ENCODE results near the gene REELD1. TPM values are rescaled to one million over a fixed set of nuclear protein-coding genes. Genes with fewer than 3 reads are reported as not detected.

Gene REELD1
- total and polyA plus RNA-seq, 2 of the 4 experiments (the other 2 are of a cell fraction): not detected

- ChIA-PET CTCF (no interaction called here), POLR2A (ENCODE audit: unreplicated experiment) (no interaction called here)
- Histone ChIP-seq H3K9me3 (ENCODE audit: control insufficient read depth, insufficient read depth, low read length) (no peaks in the 10 kb centered on the region), H4K91ac (ENCODE audit: insufficient read depth, low read depth, low read length) (no peak overlapping the region), H2AK9ac (replicated peaks; ENCODE audit: low read depth, low read length, poor library complexity) (no peak overlapping the region), H3K4me1 (ENCODE audit: control insufficient read depth, insufficient read depth, low read length) (no peaks in the 10 kb centered on the region), H3K9me1 (ENCODE audit: insufficient read depth, low read length) (no peaks in the 10 kb centered on the region), H3K36me3 (ENCODE audit: control insufficient read depth, insufficient read depth, low read length) (no peaks in the 10 kb centered on the region), H3K18ac (ENCODE audit: low read depth, low read length) (no peak overlapping the region), H2AFZ (replicated peaks; ENCODE audit: low read length, poor library complexity) (no peak overlapping the region), H4K5ac (ENCODE audit: low read depth, low read length) (no peak overlapping the region), H2BK15ac (ENCODE audit: low read depth, low read length) (no peak overlapping the region), H3K79me1 (ENCODE audit: low read depth in 1 of 2, low read length in 2 of 2) (no peaks in the 10 kb centered on the region), H3K56ac (ENCODE audit: extremely low read depth, insufficient read depth, low read length) (no peak overlapping the region), H3K4me2 (ENCODE audit: low read depth, low read length) (no peak overlapping the region), H3K9ac (ENCODE audit: low read depth, low read length) (no peak overlapping the region), H3K14ac (replicated peaks; ENCODE audit: low read depth, low read length) (no peak overlapping the region), H3K27me3 (ENCODE audit: control insufficient read depth, insufficient read depth, low read length) (peaks cover 12% of the 10 kb centered on the region), H3K4me3 (ENCODE audit: insufficient read depth, low read depth, low read length) (no peak overlapping the region), H4K20me1 (ENCODE audit: insufficient read depth, low read length) (no peaks in the 10 kb centered on the region), H4K8ac (ENCODE audit: low read depth in 2 of 2, low read length in 2 of 2) (no peak overlapping the region), H2BK120ac (ENCODE audit: low read depth, low read length) (no peak overlapping the region), H2BK20ac (ENCODE audit: low read depth, low read length) (no peak overlapping the region), H3K23ac (ENCODE audit: low read depth, low read length) (no peak overlapping the region), H3K27ac (ENCODE audit: insufficient read depth, low read length) (no peak overlapping the region), H2BK5ac (ENCODE audit: low read depth, low read length, poor library complexity, severe bottlenecking) (no peak overlapping the region), H3K4ac (ENCODE audit: low read depth, low read length) (no peak overlapping the region), H2AK5ac (ENCODE audit: low read depth, low read length) (no peak overlapping the region)
- no CpG with 5 or more reads among the region's 7 CpGs for WGBS, 2 experiments (ENCODE audit: extremely low coverage in 2 of 2, insufficient read length in 1 of 2)
- DNase-seq (no peak), ATAC-seq (ENCODE audit: low read depth) (no peak)
- TF ChIP-seq CHD1 (IDR thresholded peaks at IDR 0.05; ENCODE audit: low read depth, low read length) (no peak), MAFK (IDR thresholded peaks at IDR 0.05; ENCODE audit: low read depth, low read length) (no peak), MXI1 (IDR thresholded peaks at IDR 0.05; ENCODE audit: borderline replicate concordance, low read depth, low read length) (no peak), BHLHE40 (IDR thresholded peaks at IDR 0.05; ENCODE audit: low read depth, low read length) (no peak), ELK1 (IDR thresholded peaks at IDR 0.05; ENCODE audit: borderline replicate concordance, low read depth, low read length) (no peak), SMC3 (IDR thresholded peaks at IDR 0.05; ENCODE audit: low read depth, low read length) (no peak), FOS (IDR thresholded peaks at IDR 0.05; ENCODE audit: low read depth, low read length) (no peak), USF2 (IDR thresholded peaks at IDR 0.05; ENCODE audit: low read depth, low read length) (no peak), RAD21 (IDR thresholded peaks at IDR 0.05; ENCODE audit: low read length) (no peak), MAZ (IDR thresholded peaks at IDR 0.05; ENCODE audit: borderline replicate concordance, low read depth, low read length) (no peak), POLR2A (IDR thresholded peaks at IDR 0.05; ENCODE audit: low read depth, low read length) (no peak), RFX5 (IDR thresholded peaks at IDR 0.05; ENCODE audit: low read depth, low read length) (no peak)
- TF ChIP-seq, protein P1, sequence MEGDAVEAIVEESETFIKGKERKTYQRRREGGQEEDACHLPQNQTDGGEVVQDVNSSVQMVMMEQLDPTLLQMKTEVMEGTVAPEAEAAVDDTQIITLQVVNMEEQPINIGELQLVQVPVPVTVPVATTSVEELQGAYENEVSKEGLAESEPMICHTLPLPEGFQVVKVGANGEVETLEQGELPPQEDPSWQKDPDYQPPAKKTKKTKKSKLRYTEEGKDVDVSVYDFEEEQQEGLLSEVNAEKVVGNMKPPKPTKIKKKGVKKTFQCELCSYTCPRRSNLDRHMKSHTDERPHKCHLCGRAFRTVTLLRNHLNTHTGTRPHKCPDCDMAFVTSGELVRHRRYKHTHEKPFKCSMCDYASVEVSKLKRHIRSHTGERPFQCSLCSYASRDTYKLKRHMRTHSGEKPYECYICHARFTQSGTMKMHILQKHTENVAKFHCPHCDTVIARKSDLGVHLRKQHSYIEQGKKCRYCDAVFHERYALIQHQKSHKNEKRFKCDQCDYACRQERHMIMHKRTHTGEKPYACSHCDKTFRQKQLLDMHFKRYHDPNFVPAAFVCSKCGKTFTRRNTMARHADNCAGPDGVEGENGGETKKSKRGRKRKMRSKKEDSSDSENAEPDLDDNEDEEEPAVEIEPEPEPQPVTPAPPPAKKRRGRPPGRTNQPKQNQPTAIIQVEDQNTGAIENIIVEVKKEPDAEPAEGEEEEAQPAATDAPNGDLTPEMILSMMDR (conservative IDR thresholded peaks at IDR 0.05; ENCODE audit: low read depth, low read length): no peak
- dilution Hi-C loops (cut with HindIII; ENCODE audit: low sequenced_read_pairs, unreplicated experiment): no loop called here
- intact Hi-C loops (cut with micrococcal nuclease): no loop called here
- in situ Hi-C loops (cut with MboI; ENCODE audit: low sequenced_read_pairs): no loop called here
- no TSS peak for BruUV-seq (replicated peaks)
Measured at GRCh38 chr4:146211440-146211839, 2.9 kb upstream of the REELD1 start.

Measured in IMR-90 (cell line).